Type B pancreatic cell (in vitro differentiated cells): ENCODE results near the gene BMAL2. TPM values are rescaled to one million over a fixed set of nuclear protein-coding genes. Genes with fewer than 3 reads are reported as not detected.

ENCODE experiments used
- DNase-seq: peaks from one replicate; pipeline ENCODE4 v3.0.0; 2021; ENCODE audit warnings: mixed read lengths; ENCODE audit not compliant: unreplicated experiment; ENCODE audit errors: extremely low spot score
- H3K27ac Mint-ChIP-seq: 2 replicates; pipeline ENCODE4 v1.8.0; 2021; ENCODE audit warnings: mild to moderate bottlenecking, mixed read lengths
- H3K27me3 Mint-ChIP-seq: 2 replicates; pipeline ENCODE4 v1.8.0; 2021; ENCODE audit warnings: mixed read lengths
- H3K36me3 Mint-ChIP-seq: 2 replicates; pipeline ENCODE4 v1.8.0; 2021; ENCODE audit warnings: mixed read lengths
- H3K4me1 Mint-ChIP-seq: one replicate; pipeline ENCODE4 v1.8.0; 2021; ENCODE audit warnings: mixed read lengths; ENCODE audit not compliant: unreplicated experiment
- H3K4me3 Mint-ChIP-seq: 2 replicates; pipeline ENCODE4 v1.8.0; 2021; ENCODE audit warnings: mild to moderate bottlenecking, mixed read lengths
- H3K9me3 Mint-ChIP-seq: 2 replicates; pipeline ENCODE4 v1.8.0; 2021; ENCODE audit warnings: mixed read lengths
- total RNA-seq: library from RNA; stranded (reverse); gene quantifications from 2 replicates; pipeline ENCODE4 v1.2.1, GENCODE V29; 2021; ENCODE audit warnings: low replicate concordance
- TF ChIP-seq, protein P1 (sequence below): fragments of 200-600 bp; sonication (generic); conservative IDR thresholded peaks from 2 replicates; pipeline ENCODE4 v1.5.0; 2021; ENCODE audit warnings: antibody characterized with exemption, mild to moderate bottlenecking

BMAL2 gene
- total RNA-seq, 1 donor from 2014 or later, result 10.7 TPM

DNA sequence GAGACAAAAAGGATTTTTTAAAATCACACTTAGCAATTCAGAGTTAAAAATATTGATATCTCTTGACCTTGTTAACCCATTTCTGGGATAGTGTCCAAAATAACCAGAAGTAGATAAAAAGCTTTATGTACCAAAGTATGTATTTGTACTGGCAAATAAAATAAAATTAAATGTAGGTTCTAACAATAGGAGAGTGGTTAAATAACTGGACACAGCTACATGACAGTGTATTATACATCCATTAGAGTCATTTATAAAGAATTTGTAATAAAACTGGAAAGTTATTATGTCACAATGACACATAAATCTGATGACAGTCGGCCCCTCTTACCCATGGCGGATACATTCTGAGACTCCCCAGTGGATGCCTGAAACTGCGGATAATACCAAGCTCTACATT is 34.0 kb downstream of the BMAL2 start:
- H3K9me3 Mint-ChIP-seq, result no peaks in the 10 kb centered on the region
- H3K27me3 Mint-ChIP-seq, result no peaks in the 10 kb centered on the region
- no peak overlapping the region for H3K4me3 Mint-ChIP-seq
- no peak overlapping the region for H3K27ac Mint-ChIP-seq
- H3K36me3 Mint-ChIP-seq, result peaks cover 24% of the 10 kb centered on the region
- H3K4me1 Mint-ChIP-seq, result no peaks in the 10 kb centered on the region
- TF ChIP-seq, protein P1, sequence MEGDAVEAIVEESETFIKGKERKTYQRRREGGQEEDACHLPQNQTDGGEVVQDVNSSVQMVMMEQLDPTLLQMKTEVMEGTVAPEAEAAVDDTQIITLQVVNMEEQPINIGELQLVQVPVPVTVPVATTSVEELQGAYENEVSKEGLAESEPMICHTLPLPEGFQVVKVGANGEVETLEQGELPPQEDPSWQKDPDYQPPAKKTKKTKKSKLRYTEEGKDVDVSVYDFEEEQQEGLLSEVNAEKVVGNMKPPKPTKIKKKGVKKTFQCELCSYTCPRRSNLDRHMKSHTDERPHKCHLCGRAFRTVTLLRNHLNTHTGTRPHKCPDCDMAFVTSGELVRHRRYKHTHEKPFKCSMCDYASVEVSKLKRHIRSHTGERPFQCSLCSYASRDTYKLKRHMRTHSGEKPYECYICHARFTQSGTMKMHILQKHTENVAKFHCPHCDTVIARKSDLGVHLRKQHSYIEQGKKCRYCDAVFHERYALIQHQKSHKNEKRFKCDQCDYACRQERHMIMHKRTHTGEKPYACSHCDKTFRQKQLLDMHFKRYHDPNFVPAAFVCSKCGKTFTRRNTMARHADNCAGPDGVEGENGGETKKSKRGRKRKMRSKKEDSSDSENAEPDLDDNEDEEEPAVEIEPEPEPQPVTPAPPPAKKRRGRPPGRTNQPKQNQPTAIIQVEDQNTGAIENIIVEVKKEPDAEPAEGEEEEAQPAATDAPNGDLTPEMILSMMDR, result no peak
- DNase-seq, result no peak

DNA sequence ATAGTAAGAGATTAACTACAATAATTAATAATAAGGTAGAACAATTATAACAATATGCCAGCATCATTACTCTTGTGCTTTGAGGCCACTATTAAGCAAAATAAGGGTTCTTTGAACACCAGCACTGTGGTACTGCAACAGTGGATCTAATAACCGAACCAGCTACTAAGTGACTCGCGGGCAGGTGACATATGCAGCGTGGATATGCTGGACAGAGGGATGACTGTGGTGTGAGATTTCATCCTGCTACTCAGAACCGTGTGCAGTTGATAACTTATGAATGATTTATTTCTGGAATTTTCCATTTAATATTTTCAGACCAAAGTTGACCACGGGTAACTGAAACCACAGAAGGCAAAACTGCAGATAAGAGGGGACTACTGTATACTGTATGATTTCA is 34.4 kb downstream of the BMAL2 start:
- H3K4me3 Mint-ChIP-seq, result no peak overlapping the region
- no peaks in the 10 kb centered on the region for H3K27me3 Mint-ChIP-seq
- no peaks in the 10 kb centered on the region for H3K4me1 Mint-ChIP-seq
- H3K9me3 Mint-ChIP-seq, result no peaks in the 10 kb centered on the region
- no peak overlapping the region for H3K27ac Mint-ChIP-seq
- DNase-seq, result no peak
- peaks cover 26% of the 10 kb centered on the region for H3K36me3 Mint-ChIP-seq
- TF ChIP-seq, protein P1, result no peak

DNA sequence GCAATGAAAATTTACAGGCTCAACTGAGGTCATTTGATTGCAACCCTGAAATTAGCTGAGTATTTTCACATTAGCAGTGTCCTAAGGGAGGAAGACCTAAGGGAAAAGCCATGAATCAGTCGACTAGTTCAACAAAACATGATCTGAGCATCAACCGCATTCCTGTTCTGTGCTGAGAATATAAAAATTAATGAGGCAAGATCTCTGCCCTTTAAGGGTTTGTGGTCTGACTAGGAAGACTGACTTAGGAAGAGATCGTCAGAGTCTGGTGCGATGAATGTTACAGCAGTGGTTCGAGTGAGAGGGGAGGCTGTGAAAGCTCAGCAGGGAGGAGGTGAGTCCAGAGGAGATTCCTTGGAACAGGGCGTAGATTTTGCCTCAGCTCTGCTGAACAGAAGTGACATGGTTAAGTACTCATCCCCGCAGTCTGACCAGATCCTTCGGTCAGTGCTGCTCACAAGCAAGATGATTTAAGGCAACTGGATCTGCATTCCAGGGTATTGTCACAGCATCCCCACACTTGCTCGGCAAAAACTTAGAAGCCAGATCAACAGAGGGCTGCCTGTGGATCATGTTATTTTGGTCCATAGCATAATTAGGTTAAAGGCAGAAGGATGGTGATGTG is 49.6 kb downstream of the BMAL2 start:
- TF ChIP-seq, protein P1, result no peak
- Mint-ChIP-seq H3K27ac (no peak overlapping the region), H3K4me1 (no peaks in the 10 kb centered on the region), H3K27me3 (no peaks in the 10 kb centered on the region), H3K9me3 (no peaks in the 10 kb centered on the region), H3K4me3 (no peak overlapping the region), H3K36me3 (peaks cover 14% of the 10 kb centered on the region)
- DNase-seq, result no peak

Other genes with a start within 250 kb of the BMAL2 start
- 43.1 and 75.9 TPM in 2 replicates for gene STK38L, start 88.5 kb upstream of the BMAL2 start, total RNA-seq
- 0.31 TPM in 1 of 2 replicates, not detected in the other for gene SMCO2, start 113.9 kb downstream of the BMAL2 start, total RNA-seq
- 68.3 and 118 TPM in 2 replicates for gene PPFIBP1, start 191.4 kb downstream of the BMAL2 start, total RNA-seq